Vagina (tissue), 2 donors: ENCODE data around the gene KIF26A.

Experiments used
- CTCF ChIP-seq, 3 experiments: fragments of 450-650 bp in 2 of 3; fragments of 200-600 bp in 1 of 3; sonication (generic) in 1 of 3; IDR thresholded peaks; one replicate each; pipeline ENCODE4 v1.5.1; 2017 to 2019; ENCODE audit warnings: antibody characterized with exemption in 3 of 3, mild to moderate bottlenecking in 2 of 3, moderate library complexity in 2 of 3
- POLR2A ChIP-seq, 2 donors: fragments of 450-650 bp; IDR thresholded peaks; one replicate each; pipeline ENCODE4 v1.6.1; 2017; ENCODE audit warnings: antibody characterized with exemption in 2 of 2, mild to moderate bottlenecking in 2 of 2, moderate library complexity in 2 of 2

GRCh38 chr14:104141621-104142091, 3.3 kb downstream of the KIF26A start:
- TF ChIP-seq CTCF (IDR thresholded peaks at IDR 0.05) (no peak), POLR2A (IDR thresholded peaks at IDR 0.05) (no peak)
